Glomerular visceral epithelial cell (primary cell): ENCODE measurements around the gene SLC1A4.

ENCODE experiments used
- DNase-seq: peaks from one replicate; pipeline ENCODE4 v3.0.0-alpha.2; 2016; ENCODE audit errors: extremely low spot score

Gene SLC1A4

GRCh38 chr2:65072181-65072970, 83.2 kb downstream of the SLC1A4 start:
- no peak for DNase-seq
